ENCODE results near the gene IRGQ. TPM values are rescaled to one million over a fixed set of nuclear protein-coding genes. Genes with fewer than 3 reads are reported as not detected.

The IRGQ gene
- total and polyA plus RNA-seq, 2 experiments from 2014 or later: 5.7 to 19.9 TPM

GRCh38 chr19:43641333-43641732 lies 45.4 kb upstream of the IRGQ start:
- Histone ChIP-seq H3K79me2 (ENCODE audit: insufficient read depth) (no peaks in the 10 kb centered on the region), H3K27ac (no peak overlapping the region), H3K4me1 (ENCODE audit: insufficient read depth) (no peaks in the 10 kb centered on the region), H3K9ac (no peak overlapping the region), H3K4me3 (no peak overlapping the region), H3K9me2 (ENCODE audit: insufficient read depth) (no peaks in the 10 kb centered on the region), H4K20me1 (ENCODE audit: insufficient read depth) (no peaks in the 10 kb centered on the region), H2AFZ (no peak overlapping the region), H3K4me2 (ENCODE audit: unreplicated experiment) (no peak overlapping the region), H3F3A (ENCODE audit: insufficient read depth) (peaks cover 22% of the 10 kb centered on the region; the same call in 1 of the 2 replicates), H3K9me3 (ENCODE audit: low read depth) (no peaks in the 10 kb centered on the region), H3K27me3 (replicated peaks; ENCODE audit: insufficient read depth) (peaks cover 22% of the 10 kb centered on the region), H3K36me3 (ENCODE audit: low read depth) (peaks cover 1% of the 10 kb centered on the region; the same call in 1 of the 2 replicates)
- no peak for DNase-seq
- in situ Hi-C loops (cut with MboI): no loop called here
- TF ChIP-seq EZH2 (IDR thresholded peaks at IDR 0.05; ENCODE audit: insufficient read depth, poor library complexity, severe bottlenecking) (no peak), EZH2phosphoT487 (IDR thresholded peaks at IDR 0.05; ENCODE audit: insufficient read depth, low read depth) (no peak)
- WGBS, 2 experiments (ENCODE audit: low coverage in 1 of 2, low lambda C conversion rate in 2 of 2, missing lambda C conversion rate in 2 of 2): 96 to 97% methylated on average over 2 of the region's 2 CpGs

GRCh38 chr19:43640424-43640757 lies 44.5 kb upstream of the IRGQ start:
- Histone ChIP-seq H3K9me3 (ENCODE audit: low read depth) (no peaks in the 10 kb centered on the region), H3F3A (ENCODE audit: insufficient read depth) (0 out of 2 replicates have a peak, but pooled peaks cover 15% of the 10 kb centered on the region), H4K20me1 (ENCODE audit: insufficient read depth) (no peaks in the 10 kb centered on the region), H3K27me3 (replicated peaks; ENCODE audit: insufficient read depth) (peaks cover 22% of the 10 kb centered on the region), H3K79me2 (ENCODE audit: insufficient read depth) (no peaks in the 10 kb centered on the region), H3K4me2 (ENCODE audit: unreplicated experiment) (no peak overlapping the region), H3K36me3 (ENCODE audit: low read depth) (no peaks in the 10 kb centered on the region), H3K4me1 (ENCODE audit: insufficient read depth) (peaks cover 8% of the 10 kb centered on the region; the same call in 1 of the 2 replicates), H3K27ac (no peak overlapping the region), H2AFZ (no peak overlapping the region), H3K4me3 (no peak overlapping the region), H3K9me2 (ENCODE audit: insufficient read depth) (no peaks in the 10 kb centered on the region), H3K9ac (no peak overlapping the region)
- WGBS, 2 experiments (ENCODE audit: low coverage in 1 of 2, low lambda C conversion rate in 2 of 2, missing lambda C conversion rate in 2 of 2): 14 to 22% methylated on average over 6 to 8 of the region's 9 CpGs
- no peak for TF ChIP-seq EZH2phosphoT487 (IDR thresholded peaks at IDR 0.05; ENCODE audit: insufficient read depth, low read depth)
- TF ChIP-seq EZH2 (IDR thresholded peaks at IDR 0.05; ENCODE audit: insufficient read depth, poor library complexity, severe bottlenecking): peak; percentile 67
- no peak for DNase-seq
- in situ Hi-C loops (cut with MboI): no loop called here

- H3F3A ChIP-seq (ENCODE audit: insufficient read depth): 0 out of 2 replicates have a peak, but pooled peaks cover 15% of the 10 kb centered on the region
- peaks cover 22% of the 10 kb centered on the region for H3K27me3 ChIP-seq (replicated peaks; ENCODE audit: insufficient read depth)
- no peak within 1 kb of the TSS for H3K27ac ChIP-seq
- no peaks in the 10 kb centered on the region for H4K20me1 ChIP-seq (ENCODE audit: insufficient read depth)
- H3K36me3 ChIP-seq (ENCODE audit: low read depth): no peaks in the 10 kb centered on the region
- H3K4me1 ChIP-seq (ENCODE audit: insufficient read depth): peaks cover 14% of the 10 kb centered on the region
- 2 to 3% methylated on average over 12 to 70 of the region's 110 CpGs for WGBS, 2 experiments (ENCODE audit: low coverage in 1 of 2, low lambda C conversion rate in 2 of 2, missing lambda C conversion rate in 2 of 2)
- peak within 1 kb of the TSS; percentile 48 for H3K4me2 ChIP-seq (ENCODE audit: unreplicated experiment)
- no peak within 1 kb of the TSS for H3K9ac ChIP-seq
- peak within 1 kb of the TSS; percentile 45 for H2AFZ ChIP-seq
- peak; percentile 17 for DNase-seq
- in situ Hi-C loops (cut with MboI): no loop called here
- no peaks in the 10 kb centered on the region for H3K9me2 ChIP-seq (ENCODE audit: insufficient read depth)
- TF ChIP-seq EZH2phosphoT487 (IDR thresholded peaks at IDR 0.05; ENCODE audit: insufficient read depth, low read depth) (no peak), EZH2 (IDR thresholded peaks at IDR 0.05; ENCODE audit: insufficient read depth, poor library complexity, severe bottlenecking) (no peak)
- H3K9me3 ChIP-seq (ENCODE audit: low read depth): no peaks in the 10 kb centered on the region
- no peaks in the 10 kb centered on the region for H3K79me2 ChIP-seq (ENCODE audit: insufficient read depth)
- H3K4me3 ChIP-seq: peak within 1 kb of the TSS; percentile 58
Observed at GRCh38 chr19:43639519-43640423, 43.8 kb upstream of the IRGQ start, which contains the start of gene CADM4. Gene CADM4, minus strand, starts transcription at chr19:43639850. Its CDS starts 60 bp downstream, at chr19:43639790.

- Histone ChIP-seq H3K4me3 (no peak overlapping the region), H3K4me2 (ENCODE audit: unreplicated experiment) (no peak overlapping the region), H3K36me3 (ENCODE audit: low read depth) (no peaks in the 10 kb centered on the region), H2AFZ (no peak overlapping the region), H3K4me1 (ENCODE audit: insufficient read depth) (peaks cover 15% of the 10 kb centered on the region), H3K9ac (no peak overlapping the region), H3K79me2 (ENCODE audit: insufficient read depth) (no peaks in the 10 kb centered on the region), H3K27me3 (replicated peaks; ENCODE audit: insufficient read depth) (peaks cover 22% of the 10 kb centered on the region), H3K9me2 (ENCODE audit: insufficient read depth) (no peaks in the 10 kb centered on the region), H3F3A (ENCODE audit: insufficient read depth) (0 out of 2 replicates have a peak, but pooled peaks cover 15% of the 10 kb centered on the region), H3K9me3 (ENCODE audit: low read depth) (no peaks in the 10 kb centered on the region), H3K27ac (no peak overlapping the region), H4K20me1 (ENCODE audit: insufficient read depth) (no peaks in the 10 kb centered on the region)
- WGBS, 2 experiments (ENCODE audit: low coverage in 1 of 2, low lambda C conversion rate in 2 of 2, missing lambda C conversion rate in 2 of 2): 12 to 24% methylated on average over 9 to 16 of the region's 18 CpGs
- no peak for DNase-seq
- no peak for TF ChIP-seq EZH2phosphoT487 (IDR thresholded peaks at IDR 0.05; ENCODE audit: insufficient read depth, low read depth)
- TF ChIP-seq EZH2 (IDR thresholded peaks at IDR 0.05; ENCODE audit: insufficient read depth, poor library complexity, severe bottlenecking): peak; percentile 47
- in situ Hi-C loops (cut with MboI): no loop called here
Observed at GRCh38 chr19:43638995-43639518, 43.1 kb upstream of the IRGQ start.

Data from GM23248 (cell line).